HG02798 (cell line): ENCODE results near the gene PTPRS.
A peak's percentile ranks its signal among the peaks of the same experiment; 100 is the strongest.
"Not testable (repeated sequence)": the region's sequence is repeated elsewhere in the genome, so short reads cannot be mapped to it uniquely, and the experiment has no call there.

Experiments
- ATAC-seq: cut with Tn5 transposase; IDR thresholded peaks from one replicate; pipeline ENCODE4 v1.9.1; 2021; ENCODE audit warnings: mild to moderate bottlenecking; ENCODE audit not compliant: unreplicated experiment, poor library complexity

Gene PTPRS

GRCh38 chr19:5334824-5335500 is 5.7 kb downstream of the PTPRS start:
- no peak for ATAC-seq

GRCh38 chr19:5334366-5334739 is 6.3 kb downstream of the PTPRS start:
- ATAC-seq, result no peak

GRCh38 chr19:5333581-5334365 is 6.8 kb downstream of the PTPRS start:
- no peak for ATAC-seq

- ATAC-seq, result no peak
Observed at GRCh38 chr19:5332501-5332900, 8.1 kb downstream of the PTPRS start.

GRCh38 chr19:5331790-5332189 is 8.8 kb downstream of the PTPRS start:
- ATAC-seq, result no peak

GRCh38 chr19:5330307-5330720 is 10.3 kb downstream of the PTPRS start:
- ATAC-seq, result no peak

- no peak for ATAC-seq
Observed at GRCh38 chr19:5329141-5329540, 11.5 kb downstream of the PTPRS start.

GRCh38 chr19:5328407-5328806 is 12.2 kb downstream of the PTPRS start:
- not testable (repeated sequence) for ATAC-seq

GRCh38 chr19:5326986-5327623 is 13.5 kb downstream of the PTPRS start:
- ATAC-seq, result no peak

- no peak for ATAC-seq
Observed at GRCh38 chr19:5326545-5326944, 14.1 kb downstream of the PTPRS start.

GRCh38 chr19:5324947-5325346 is 15.7 kb downstream of the PTPRS start:
- no peak for ATAC-seq

- no peak for ATAC-seq
Observed at GRCh38 chr19:5323475-5323811, 17.2 kb downstream of the PTPRS start.

GRCh38 chr19:5321851-5322681 is 18.5 kb downstream of the PTPRS start:
- peak; percentile 74 for ATAC-seq

GRCh38 chr19:5321066-5321642 is 19.5 kb downstream of the PTPRS start:
- ATAC-seq, result no peak

GRCh38 chr19:5319516-5319915 is 21.1 kb downstream of the PTPRS start:
- ATAC-seq, result no peak

- no peak for ATAC-seq
Observed at GRCh38 chr19:5318306-5318705, 22.3 kb downstream of the PTPRS start.

- no peak for ATAC-seq
Observed at GRCh38 chr19:5317321-5317720, 23.3 kb downstream of the PTPRS start.

GRCh38 chr19:5316138-5316537 is 24.5 kb downstream of the PTPRS start:
- ATAC-seq, result no peak

- no peak for ATAC-seq
Observed at GRCh38 chr19:5314907-5315298, 25.7 kb downstream of the PTPRS start.
